Common myeloid progenitor, CD34-positive (primary cell): ENCODE results near the gene SHF. TPM values are rescaled to one million over a fixed set of nuclear protein-coding genes. Genes with fewer than 3 reads are reported as not detected.
A peak's percentile ranks its signal among the peaks of the same experiment; 100 is the strongest.
"Not testable (repeated sequence)": the region's sequence is repeated elsewhere in the genome, so short reads cannot be mapped to it uniquely, and the experiment has no call there.

Source experiments
- CTCF ChIA-PET: fragments of 350-600 bp; sonication (Branson Sonifier 250); formaldehyde crosslinking; loops from one replicate; lab custom pipeline; 2021; ENCODE audit warnings: antibody characterized with exemption; lab: Charles Lee
- POLR2A ChIA-PET: fragments of 350-600 bp; sonication (Branson Sonifier 250); formaldehyde crosslinking; loops from one replicate; lab custom pipeline; 2021; ENCODE audit warnings: antibody characterized with exemption; lab: Charles Lee
- DNase-seq, 3 donors: peaks; one replicate each; pipeline versions ENCODE4 v3.0.0 to v3.0.0-alpha.2; 2013
- H3K27ac ChIP-seq, 2 experiments: 1 replicate in 1 of 2; 2 replicates in 1 of 2; pipeline ENCODE4 v1.7.0; 2013; ENCODE audit warnings: inconsistent platforms in 2 of 2, low read length in 2 of 2, mild to moderate bottlenecking in 2 of 2, low read depth in 1 of 2, moderate library complexity in 1 of 2; ENCODE audit not compliant: severe bottlenecking in 2 of 2, insufficient read depth in 1 of 2, poor library complexity in 1 of 2
- H3K27me3 ChIP-seq, 5 experiments: replicated peaks in 2 of 5; 1 replicate in 3 of 5; 2 replicates in 2 of 5; pipeline versions ENCODE4 v1.6.1 to v1.7.0; 2013; ENCODE audit warnings: low read length in 4 of 5, mild to moderate bottlenecking in 2 of 5, moderate library complexity in 2 of 5, inconsistent platforms in 1 of 5; ENCODE audit not compliant: insufficient read depth in 5 of 5, control insufficient read depth in 4 of 5
- H3K36me3 ChIP-seq, 4 experiments: 1 replicate in 2 of 4; 2 replicates in 2 of 4; pipeline versions ENCODE4 v1.6.1 to v1.7.0; 2013; ENCODE audit warnings: low read length in 3 of 4, control low read depth in 1 of 4, mild to moderate bottlenecking in 1 of 4; ENCODE audit not compliant: control insufficient read depth in 4 of 4, insufficient read depth in 4 of 4
- H3K4me1 ChIP-seq, 4 experiments: 1 replicate in 3 of 4; 2 replicates in 1 of 4; pipeline versions ENCODE4 v1.6.1 to v1.7.1; 2013; ENCODE audit warnings: low read length in 3 of 4, mild to moderate bottlenecking in 3 of 4, control low read depth in 1 of 4, inconsistent platforms in 1 of 4, moderate library complexity in 1 of 4; ENCODE audit not compliant: control insufficient read depth in 4 of 4, insufficient read depth in 4 of 4; ENCODE audit errors: control extremely low read depth in 1 of 4
- H3K4me3 ChIP-seq, 7 experiments: 1 replicate in 4 of 7; 2 replicates in 3 of 7; pipeline versions ENCODE4 v1.5.1 to v1.7.0; 2013; ENCODE audit warnings: mild to moderate bottlenecking in 7 of 7, low read length in 6 of 7, moderate library complexity in 6 of 7, inconsistent platforms in 2 of 7, low read depth in 2 of 7, control low read depth in 1 of 7; ENCODE audit not compliant: insufficient read depth in 4 of 7, control insufficient read depth in 1 of 7; ENCODE audit errors: extremely low read depth in 1 of 7
- H3K9me3 ChIP-seq, 5 experiments: 1 replicate in 4 of 5; 2 replicates in 1 of 5; pipeline versions ENCODE4 v1.6.1 to v1.7.1; 2013; ENCODE audit warnings: low read length in 4 of 5, mild to moderate bottlenecking in 2 of 5, inconsistent platforms in 1 of 5, low read depth in 1 of 5, moderate library complexity in 1 of 5; ENCODE audit not compliant: control insufficient read depth in 4 of 5, insufficient read depth in 2 of 5; ENCODE audit errors: control extremely low read depth in 1 of 5
- WGBS: methylation state at CpG from one replicate; pipeline ENCODE4 v1.1.5; 2013; ENCODE audit not compliant: insufficient coverage; 5-methylcytosine and 5-hydroxymethylcytosine counted together
- polyA plus RNA-seq: library from polyadenylated mRNA; unstranded; fragments of 120-200 nt; gene quantifications from one replicate; pipeline ENCODE4 v1.2.1, GENCODE V29; 2013

SHF gene
- polyA plus RNA-seq = 23.8 TPM

GRCh38 chr15:45187894-45188830 is at the start of gene SHF:
SHF (minus strand) TSS chr15:45187966; CDS start chr15:45187951, 15 bp downstream.
- peaks cover 0 to 4% (median 0%) of the 10 kb centered on the region in 4 experiments for H3K36me3 ChIP-seq
- ChIA-PET POLR2A (interaction anchor here (0.6 to 1.8 kb wide), 4 partner anchors 10 to 34 kb away, joined by 4 to 9 read pairs (median 6); no protein-coding TSS in a partner anchor), CTCF (interaction anchor here (0.8 to 3.5 kb wide), 8 partner anchors 9 to 26 kb away, joined by 3 to 33 read pairs (median 6); no protein-coding TSS in a partner anchor)
- no peaks in the 10 kb centered on the region for H3K27me3 ChIP-seq
- peak within 1 kb of the TSS; percentile 75 to 85 for H3K27ac ChIP-seq
- H3K4me1 ChIP-seq = peaks cover 0 to 49% (median 48%) of the 10 kb centered on the region in 4 experiments
- no peaks in the 10 kb centered on the region for H3K9me3 ChIP-seq
- 1% methylated on average over 26 of the region's 57 CpGs for WGBS
- peak; percentile 75 to 85 (median 85) for DNase-seq
- H3K4me3 ChIP-seq = peak within 1 kb of the TSS; percentile 64 to 98 (median 82)

- POLR2A ChIA-PET, H3K4me3 ChIP-seq, H3K27me3 ChIP-seq, H3K27ac ChIP-seq, H3K36me3 ChIP-seq, H3K4me1 ChIP-seq, CTCF ChIA-PET, DNase-seq: not testable (repeated sequence)
- H3K9me3 ChIP-seq = peaks cover 0 to 40% (median 22%) of the 10 kb centered on the region in 5 experiments
- 78% methylated on average over 5 of the region's 6 CpGs for WGBS
Observed at GRCh38 chr15:45236806-45237205, 49.0 kb upstream of the SHF start.

GRCh38 chr15:45234562-45235235 is 46.9 kb upstream of the SHF start:
- no peaks in the 10 kb centered on the region for H3K36me3 ChIP-seq
- ChIA-PET CTCF (interaction anchor here (1.3 kb wide), 1 partner anchor 10 kb away, joined by 3 read pairs; no protein-coding TSS in a partner anchor), POLR2A (no interaction called here)
- H3K27me3 ChIP-seq = no peaks in the 10 kb centered on the region
- H3K27ac ChIP-seq = no peak overlapping the region
- H3K4me1 ChIP-seq = no peaks in the 10 kb centered on the region
- H3K4me3 ChIP-seq = no peak overlapping the region
- 91% methylated on average over 10 of the region's 11 CpGs for WGBS
- peak in 1 of 3 donors; percentile 1 for DNase-seq
- peaks cover 0 to 23% (median 12%) of the 10 kb centered on the region in 5 experiments for H3K9me3 ChIP-seq

GRCh38 chr15:45231864-45232562 is 44.2 kb upstream of the SHF start:
- DNase-seq = no peak
- peaks cover 0 to 19% (median 7%) of the 10 kb centered on the region in 5 experiments for H3K9me3 ChIP-seq
- no peaks in the 10 kb centered on the region for H3K36me3 ChIP-seq
- no peaks in the 10 kb centered on the region for H3K4me1 ChIP-seq
- H3K4me3 ChIP-seq = no peak overlapping the region
- WGBS = 100% methylated on average over 2 of the region's 4 CpGs
- CTCF ChIA-PET = interaction anchor here (1.2 kb wide), 1 partner anchor 31 kb away, joined by 4 read pairs; no protein-coding TSS in a partner anchor
- no peak overlapping the region for H3K27ac ChIP-seq
- no peaks in the 10 kb centered on the region for H3K27me3 ChIP-seq
- POLR2A ChIA-PET = no interaction called here

- Histone ChIP-seq H3K4me3 (no peak overlapping the region), H3K9me3 (peaks cover 0 to 19% (median 7%) of the 10 kb centered on the region in 5 experiments), H3K36me3 (no peaks in the 10 kb centered on the region), H3K27ac (no peak overlapping the region), H3K27me3 (no peaks in the 10 kb centered on the region), H3K4me1 (no peaks in the 10 kb centered on the region)
- ChIA-PET POLR2A (no interaction called here), CTCF (interaction anchor here (1.2 kb wide), 1 partner anchor 30 kb away, joined by 4 read pairs; no protein-coding TSS in a partner anchor)
- 100% methylated on average over 3 of the region's 3 CpGs for WGBS
- DNase-seq = no peak
Observed at GRCh38 chr15:45231132-45231531, 43.4 kb upstream of the SHF start.

- no CpG with 5 or more reads among the region's 1 CpG for WGBS
- ChIA-PET POLR2A (no interaction called here), CTCF (no interaction called here)
- no peaks in the 10 kb centered on the region for H3K4me1 ChIP-seq
- H3K27ac ChIP-seq = no peak overlapping the region
- H3K9me3 ChIP-seq = peaks cover 0 to 19% (median 7%) of the 10 kb centered on the region in 5 experiments
- no peak overlapping the region for H3K4me3 ChIP-seq
- no peaks in the 10 kb centered on the region for H3K27me3 ChIP-seq
- no peaks in the 10 kb centered on the region for H3K36me3 ChIP-seq
- no peak for DNase-seq
Observed at GRCh38 chr15:45230245-45230965, 42.6 kb upstream of the SHF start.
